A549 (cell line): ENCODE measurements around the gene GTF2A2. TPM values are rescaled to one million over a fixed set of nuclear protein-coding genes. Genes with fewer than 3 reads are reported as not detected.

Experiments
- ATAC-seq, 2 experiments: fragments of 200-7000 bp in 1 of 2; fragments of >200 bp in 1 of 2; cut with Nextera tagmentation in 1 of 2; cut with Tn5 transposase in 1 of 2; 3 replicates each; pipeline versions ENCODE4 v1.8.0 to v1.9.1; 2018 to 2020; ENCODE audit warnings: mild to moderate bottlenecking in 1 of 2, moderate library complexity in 1 of 2
- CTCF ChIA-PET: fragments of 300-600 bp; sonication (Branson Sonifier 250); formaldehyde crosslinking; extraction: SDS; loops from one replicate; lab custom pipeline; 2021; ENCODE audit warnings: antibody characterized with exemption, inconsistent platforms; lab: Yijun Ruan, JAX
- POLR2A ChIA-PET: fragments of 350-600 bp; formaldehyde crosslinking; extraction: SDS; loops from one replicate; lab custom pipeline; 2021; ENCODE audit warnings: antibody characterized with exemption, inconsistent platforms; lab: Yijun Ruan, JAX
- DNase-seq, 2 experiments: peaks; one replicate each; pipeline versions ENCODE4 v3.0.0 to v3.0.0-alpha.2; 2011 to 2016; ENCODE audit warnings: low read depth in 1 of 2, low spot score in 1 of 2
- FAIRE-seq: peaks from 2 replicates; lab custom pipeline; 2011; peaks lifted over from hg19 to GRCh38; lab: Jason Lieb, UNC
- H3K27ac ChIP-seq, 2 experiments: fragments of >200 bp; sonication (Bioruptor Twin); formaldehyde crosslinking; 3 replicates each; pipeline ENCODE4 v1.5.1; 2016 to 2017
- H3K4me1 ChIP-seq: fragments of >200 bp; sonication (Bioruptor Twin); formaldehyde crosslinking; 3 replicates; pipeline ENCODE4 v1.6.1; 2016
- H3K4me2 ChIP-seq: fragments of >200 bp; sonication (Bioruptor Twin); formaldehyde crosslinking; 3 replicates; pipeline ENCODE4 v1.6.1; 2016
- H3K4me3 ChIP-seq: fragments of >200 bp; sonication (Bioruptor Twin); formaldehyde crosslinking; 3 replicates; pipeline ENCODE4 v1.5.1; 2016
- H3K9me3 ChIP-seq: fragments of >200 bp; sonication (Bioruptor Twin); formaldehyde crosslinking; 3 replicates; pipeline ENCODE4 v1.6.1; 2016
- EHF ChIP-seq: fragments of 250-450 bp; sonication (Bioruptor Pico); IDR thresholded peaks from 2 replicates; pipeline ENCODE4 v1.5.0; 2020; ENCODE audit warnings: mild to moderate bottlenecking
- JUN ChIP-seq, 2 experiments: fragments of >200 bp; sonication (Bioruptor Twin); formaldehyde crosslinking; IDR thresholded peaks; 2 replicates in 1 of 2; 3 replicates in 1 of 2; pipeline ENCODE4 v1.6.1; 2016 to 2017
- USF2 ChIP-seq: fragments of 450-650 bp; IDR thresholded peaks from 2 replicates; pipeline ENCODE4 v1.6.1; 2014; ENCODE audit warnings: antibody characterized with exemption
- WGBS: methylation state at CpG from one replicate; pipeline ENCODE4 v1.1.6; 2017; ENCODE audit errors: missing lambda C conversion rate; 5-methylcytosine and 5-hydroxymethylcytosine counted together
- polyA plus RNA-seq, 4 experiments: library from polyadenylated mRNA; depleted of rRNA in 3 of 4; stranded (reverse); fragments of >200 nt; fragmentation: RNase III in 1 of 4; extraction: RNeasy Plus Mini Kit Qiagen cat#74134 plus additional on column Dnase treatment in 1 of 4; gene quantifications; 2 replicates in 3 of 4; 3 replicates in 1 of 4; pipeline ENCODE4 v1.2.3, GENCODE V29; 2011 to 2017

Gene GTF2A2
- polyA plus RNA-seq, 2 of the 4 experiments (the other 2 are of a cell fraction): 220 to 282 TPM

- ChIA-PET CTCF (interaction anchor here (1.9 to 4.6 kb wide), 4 partner anchors 27 to 61 kb away, joined by 4 to 24 read pairs (median 14); no protein-coding TSS in a partner anchor), POLR2A (interaction anchor here (1.7 kb wide), 1 partner anchor 22 kb away, joined by 6 read pairs; the partner anchor contains the start of gene GCNT3)
- Histone ChIP-seq H3K4me1 (peaks cover 36% of the 10 kb centered on the region), H3K4me2 (no peak overlapping the region), H3K9me3 (no peaks in the 10 kb centered on the region), H3K27ac (peak overlapping the region in 1 of 2 experiments; percentile 0; a peak in 1 of 6 replicates), H3K4me3 (no peak overlapping the region)
- TF ChIP-seq USF2: no peak
- no peak for TF ChIP-seq JUN (IDR thresholded peaks at IDR 0.05)
- no peak for TF ChIP-seq EHF (CRISPR knock-in tag)
- FAIRE-seq (no peak), DNase-seq (no peak), ATAC-seq (no peak)
- 91% methylated on average over 7 of the region's 7 CpGs for WGBS
Measured at GRCh38 chr15:59590027-59590426, 67.3 kb downstream of the GTF2A2 start.

Other genes with a start within 250 kb of the GTF2A2 start
- gene FAM81A, start 219.3 kb downstream of the GTF2A2 start, polyA plus RNA-seq (2011; rRNA removed): 12.4 and 13.1 TPM in 2 replicates
- 11.5 to 15.1 TPM (median 12.7 TPM) in 3 replicates for gene FAM81A, start 219.3 kb downstream of the GTF2A2 start, polyA plus RNA-seq (2017; fragmentation: RNase III; extraction: RNeasy Plus Mini Kit Qiagen cat#74134 plus additional on column Dnase treatment)
- 134 and 153 TPM in 2 replicates for gene GCNT3, start 45.7 kb downstream of the GTF2A2 start, polyA plus RNA-seq (2011; rRNA removed)
- gene GCNT3, start 45.7 kb downstream of the GTF2A2 start, polyA plus RNA-seq (2017; fragmentation: RNase III; extraction: RNeasy Plus Mini Kit Qiagen cat#74134 plus additional on column Dnase treatment): 61.4 to 69.2 TPM (median 62.7 TPM) in 3 replicates
- gene BNIP2, start 31.8 kb upstream of the GTF2A2 start, polyA plus RNA-seq (2011; rRNA removed): 93.6 and 146 TPM in 2 replicates
- gene BNIP2, start 31.8 kb upstream of the GTF2A2 start, polyA plus RNA-seq (2017; fragmentation: RNase III; extraction: RNeasy Plus Mini Kit Qiagen cat#74134 plus additional on column Dnase treatment): 90.8 to 107 TPM (median 101 TPM) in 3 replicates